NCI-H1105 treated with DMSO at 0.1 percent for 48 hours (cell line): ENCODE measurements around the gene NUDT16.
"Not testable (repeated sequence)": the region's sequence is repeated elsewhere in the genome, so short reads cannot be mapped to it uniquely, and the experiment has no call there.

Experiments used
- DNase-seq: peaks from one replicate; lab custom pipeline; 2025; lab: John Stamatoyannopoulos, UW

The NUDT16 gene

GRCh38 chr3:131381445-131382291 is at the start of gene NUDT16:
Gene NUDT16 (plus strand): TSS chr3:131381774. CDS start chr3:131381805, 31 bp downstream.
- peak; percentile 100 for DNase-seq

GRCh38 chr3:131338948-131339640 is 42.5 kb upstream of the NUDT16 start:
- DNase-seq = no peak

- no peak for DNase-seq
Measured at GRCh38 chr3:131341761-131342160, 39.8 kb upstream of the NUDT16 start.

- DNase-seq = no peak
Measured at GRCh38 chr3:131348911-131349310, 32.7 kb upstream of the NUDT16 start.

- DNase-seq = no peak
Measured at GRCh38 chr3:131349454-131349853, 32.1 kb upstream of the NUDT16 start.

GRCh38 chr3:131349946-131350347 is 31.6 kb upstream of the NUDT16 start:
- DNase-seq = no peak

- DNase-seq = no peak
Measured at GRCh38 chr3:131350506-131350905, 31.1 kb upstream of the NUDT16 start.

GRCh38 chr3:131353016-131353877 is 28.3 kb upstream of the NUDT16 start:
- no peak for DNase-seq

GRCh38 chr3:131353986-131354385 is 27.6 kb upstream of the NUDT16 start:
- DNase-seq = no peak

- DNase-seq = no peak
Measured at GRCh38 chr3:131356006-131356595, 25.5 kb upstream of the NUDT16 start.

GRCh38 chr3:131357275-131357674 is 24.3 kb upstream of the NUDT16 start:
- DNase-seq = no peak

- DNase-seq = no peak
Measured at GRCh38 chr3:131360191-131360755, 21.3 kb upstream of the NUDT16 start.

GRCh38 chr3:131361066-131361463 is 20.5 kb upstream of the NUDT16 start:
- not testable (repeated sequence) for DNase-seq

- DNase-seq = peak; percentile 86
Measured at GRCh38 chr3:131361464-131362421, 19.8 kb upstream of the NUDT16 start.

- DNase-seq = no peak
Measured at GRCh38 chr3:131363275-131363674, 18.3 kb upstream of the NUDT16 start.

- DNase-seq = no peak
Measured at GRCh38 chr3:131370935-131371687, 10.5 kb upstream of the NUDT16 start.

- DNase-seq = no peak
Measured at GRCh38 chr3:131371688-131372066, 9.9 kb upstream of the NUDT16 start.

- DNase-seq = no peak
Measured at GRCh38 chr3:131374741-131375140, 6.8 kb upstream of the NUDT16 start.

- peak; percentile 34 for DNase-seq
Measured at GRCh38 chr3:131380821-131381444, 641 bp upstream of the NUDT16 start.
